ENCODE measurements around the gene ABTB1. TPM values are rescaled to one million over a fixed set of nuclear protein-coding genes. Genes with fewer than 3 reads are reported as not detected.

The ABTB1 gene
- total RNA-seq, 1 experiment from 2014 or later, result 3.6 TPM

DNA sequence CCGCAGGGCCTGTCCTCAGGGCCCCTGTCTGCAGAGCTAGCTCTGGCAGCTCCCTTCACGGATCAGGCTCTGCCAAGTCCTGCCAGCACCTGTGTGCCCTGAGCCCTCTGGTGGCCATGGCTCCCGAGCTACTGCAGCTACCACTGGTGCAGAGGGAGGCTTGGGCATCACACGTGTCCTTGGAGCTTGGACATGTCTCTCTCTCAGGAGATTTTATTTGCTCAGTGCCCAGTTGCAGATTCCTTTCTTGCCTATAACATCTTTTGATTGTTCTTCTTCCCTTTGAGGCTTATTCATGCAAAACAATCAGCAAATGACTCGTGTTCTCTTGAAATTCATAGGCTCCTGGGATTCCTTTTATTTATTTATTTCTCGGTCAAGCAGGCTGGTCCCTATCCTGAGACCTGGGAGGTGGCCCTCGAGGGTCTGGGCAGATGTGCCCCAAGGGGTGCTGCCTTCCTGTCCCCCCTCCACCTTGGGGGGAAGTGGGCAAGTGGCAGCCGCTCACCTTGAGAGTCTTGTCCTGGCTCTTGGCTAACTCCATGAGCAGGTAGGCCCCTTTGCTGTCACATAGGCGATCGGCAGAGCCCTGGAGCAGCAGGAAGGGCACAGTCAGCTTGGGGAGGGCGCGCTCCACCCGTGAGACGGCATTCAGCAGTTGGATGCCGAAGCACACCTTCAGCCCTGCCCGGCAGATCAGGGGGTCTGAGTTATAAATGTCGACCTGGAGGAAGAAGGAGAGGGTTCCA lies 21.9 kb downstream of the ABTB1 start:
- peak; percentile 72 for DNase-seq

GRCh38 chr3:127697551-127698240 lies 24.9 kb downstream of the ABTB1 start:
- Histone ChIP-seq H3K9ac (ENCODE audit: low read length) (peak overlapping the region; percentile 29; the same call in 1 of the 2 replicates), H3F3A (ENCODE audit: low read length, unreplicated experiment) (no peaks in the 10 kb centered on the region), H3K4me3 (ENCODE audit: low read length) (no peak overlapping the region), H4K20me1 (ENCODE audit: low read length) (no peaks in the 10 kb centered on the region), H3K4me2 (ENCODE audit: low read length) (0 out of 2 replicates have a peak overlapping the region, but pooled peaks have one; percentile 4), H3K9me2 (replicated peaks; ENCODE audit: low read length) (no peaks in the 10 kb centered on the region), H2AFZ (ENCODE audit: low read length) (no peak overlapping the region), H3K79me2 (ENCODE audit: low read length) (no peaks in the 10 kb centered on the region), H3K27ac (ENCODE audit: low read length) (peak overlapping the region; percentile 72), H3K27me3 (ENCODE audit: low read length) (no peaks in the 10 kb centered on the region), H3K9me3 (ENCODE audit: low read length) (no peaks in the 10 kb centered on the region), H3K36me3 (ENCODE audit: low read depth, low read length) (no peaks in the 10 kb centered on the region), H3K4me1 (ENCODE audit: insufficient read depth, low read length) (peaks cover 35% of the 10 kb centered on the region)
- DNase-seq (peak; percentile 70), ATAC-seq (peak; percentile 59)
- ChIA-PET CTCF (no interaction called here), POLR2A (ENCODE audit: unreplicated experiment) (interaction anchor here (0.6 kb wide), 1 partner anchor 95 kb away, joined by 5 read pairs; no protein-coding TSS in a partner anchor)
- TSS peak; percentile 32 for BruUV-seq (replicated peaks)
- intact Hi-C loops (cut with micrococcal nuclease), result loop anchor here (1.0 to 10.0 kb wide), 4 partner anchors 38 to 265 kb away; partner anchors contain the start of genes MCM2 and TPRA1
- TF ChIP-seq EZH2 (IDR thresholded peaks at IDR 0.05; ENCODE audit: low read length, unreplicated experiment), result no peak
- no peak for TF ChIP-seq CTCF (conservative IDR thresholded peaks at IDR 0.05; ENCODE audit: low read depth, low read length)
- no peak for TF ChIP-seq EZH2phosphoT487 (IDR thresholded peaks at IDR 0.05; ENCODE audit: borderline replicate concordance, low read length)

More for the DNA sequence above, 21.9 kb downstream of the ABTB1 start:
- Histone ChIP-seq H4K20me1 (ENCODE audit: low read length) (no peaks in the 10 kb centered on the region), H3K36me3 (ENCODE audit: low read depth, low read length) (no peaks in the 10 kb centered on the region), H3K9ac (ENCODE audit: low read length) (no peak overlapping the region), H3K27ac (ENCODE audit: low read length) (peak overlapping the region; percentile 9; the same call in 1 of the 2 replicates), H3K9me2 (replicated peaks; ENCODE audit: low read length) (no peaks in the 10 kb centered on the region), H2AFZ (ENCODE audit: low read length) (no peak overlapping the region), H3K27me3 (ENCODE audit: low read length) (no peaks in the 10 kb centered on the region), H3F3A (ENCODE audit: low read length, unreplicated experiment) (no peaks in the 10 kb centered on the region), H3K4me2 (ENCODE audit: low read length) (no peak overlapping the region), H3K4me3 (ENCODE audit: low read length) (no peak overlapping the region), H3K4me1 (ENCODE audit: insufficient read depth, low read length) (peaks cover 44% of the 10 kb centered on the region), H3K9me3 (ENCODE audit: low read length) (no peaks in the 10 kb centered on the region), H3K79me2 (ENCODE audit: low read length) (no peaks in the 10 kb centered on the region)
- peak; percentile 44 for ATAC-seq
- intact Hi-C loops (cut with micrococcal nuclease), result loop anchor here (1.0 to 10.0 kb wide), 4 partner anchors 100 to 268 kb away; partner anchors contain the start of genes MCM2 and TPRA1
- ChIA-PET POLR2A (ENCODE audit: unreplicated experiment) (interaction anchor here (0.6 to 0.7 kb wide), 3 partner anchors 42 to 273 kb away, joined by 3 to 6 read pairs (median 3); no protein-coding TSS in a partner anchor), CTCF (interaction anchor here (0.5 to 1.0 kb wide), 5 partner anchors 11 to 265 kb away, joined by 3 to 8 read pairs (median 3); no protein-coding TSS in a partner anchor)
- TF ChIP-seq EZH2phosphoT487 (IDR thresholded peaks at IDR 0.05; ENCODE audit: borderline replicate concordance, low read length) (no peak), EZH2 (IDR thresholded peaks at IDR 0.05; ENCODE audit: low read length, unreplicated experiment) (no peak), CTCF (conservative IDR thresholded peaks at IDR 0.05; ENCODE audit: low read depth, low read length) (peak; percentile 61)
- no TSS peak for BruUV-seq (replicated peaks)
